ENCODE results near the gene CEP89. TPM values are rescaled to one million over a fixed set of nuclear protein-coding genes. Genes with fewer than 3 reads are reported as not detected.
"Not testable (repeated sequence)": the region's sequence is repeated elsewhere in the genome, so short reads cannot be mapped to it uniquely, and the experiment has no call there.

Gene CEP89
- polyA plus RNA-seq, 1 donor, result 14.4 TPM

DNA sequence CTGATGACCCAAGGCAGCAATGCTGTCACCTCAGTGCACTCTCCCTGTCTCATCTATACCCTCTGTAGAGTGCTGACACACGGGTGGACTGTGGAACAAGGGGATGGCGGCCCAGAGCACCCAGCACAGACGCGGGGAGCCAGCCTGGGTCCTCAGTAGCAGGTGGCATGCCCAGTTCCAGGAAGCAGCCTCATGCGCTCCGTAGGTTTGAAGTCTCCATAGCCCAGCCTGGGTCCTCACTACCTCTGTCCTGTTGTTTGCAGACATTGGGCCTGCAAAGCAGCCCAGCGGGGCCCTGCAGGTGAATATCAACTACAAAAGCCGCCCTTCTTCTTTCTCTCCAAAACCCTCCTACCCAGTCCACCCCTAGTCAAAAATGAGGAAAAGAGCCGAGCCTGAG, 97.2 kb downstream of the CEP89 start:
- no peak overlapping the region for H3K4me3 ChIP-seq (ENCODE audit: low read length)
- DNase-seq, result no peak
- no CpG with 5 or more reads among the region's 9 CpGs for WGBS (ENCODE audit: insufficient coverage, low lambda C conversion rate)
- no peaks in the 10 kb centered on the region for H3K9me3 ChIP-seq (ENCODE audit: control insufficient read depth, low read depth, low read length)
- peaks cover 11% of the 10 kb centered on the region for H3K36me3 ChIP-seq (ENCODE audit: control insufficient read depth, insufficient read depth, low read length)
- no peak overlapping the region for H3K27ac ChIP-seq (ENCODE audit: low read length)
- H3K4me1 ChIP-seq (ENCODE audit: control insufficient read depth, insufficient read depth, low read length), result peaks cover 31% of the 10 kb centered on the region
- H3K27me3 ChIP-seq (ENCODE audit: control insufficient read depth, insufficient read depth, low read length), result no peaks in the 10 kb centered on the region

- 81% methylated on average over 8 of the region's 18 CpGs for WGBS (ENCODE audit: insufficient coverage, low lambda C conversion rate)
- no peaks in the 10 kb centered on the region for H3K9me3 ChIP-seq (ENCODE audit: control insufficient read depth, low read depth, low read length)
- peak in 1 of 2 donors; percentile 55 for DNase-seq
- no peak overlapping the region for H3K4me3 ChIP-seq (ENCODE audit: low read length)
- H3K4me1 ChIP-seq (ENCODE audit: control insufficient read depth, insufficient read depth, low read length), result peaks cover 30% of the 10 kb centered on the region
- peaks cover 4% of the 10 kb centered on the region for H3K36me3 ChIP-seq (ENCODE audit: control insufficient read depth, insufficient read depth, low read length)
- peak overlapping the region; percentile 65 for H3K27ac ChIP-seq (ENCODE audit: low read length)
- H3K27me3 ChIP-seq (ENCODE audit: control insufficient read depth, insufficient read depth, low read length), result no peaks in the 10 kb centered on the region
Observed at GRCh38 chr19:32873247-32873959, 98.4 kb downstream of the CEP89 start.

DNA sequence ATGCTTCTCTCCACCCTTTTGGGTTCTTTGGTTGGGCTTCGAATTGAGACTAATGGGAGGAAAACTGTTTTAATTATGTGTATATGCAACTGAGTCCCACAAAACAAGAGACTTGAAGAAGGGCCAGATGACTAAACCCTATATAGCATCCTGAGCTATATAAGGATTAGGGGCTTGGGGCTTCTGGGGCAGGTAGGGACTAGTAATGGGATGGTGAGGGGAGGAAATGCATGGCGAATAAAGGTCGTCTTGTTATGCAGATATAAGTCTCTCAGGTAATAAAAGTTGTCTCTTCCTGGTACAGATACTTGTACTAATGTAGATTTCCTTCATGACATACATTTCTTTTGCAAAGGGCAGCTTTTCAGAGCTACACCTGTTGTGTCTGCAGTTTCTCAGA, 99.4 kb downstream of the CEP89 start:
- DNase-seq, result no peak

DNA sequence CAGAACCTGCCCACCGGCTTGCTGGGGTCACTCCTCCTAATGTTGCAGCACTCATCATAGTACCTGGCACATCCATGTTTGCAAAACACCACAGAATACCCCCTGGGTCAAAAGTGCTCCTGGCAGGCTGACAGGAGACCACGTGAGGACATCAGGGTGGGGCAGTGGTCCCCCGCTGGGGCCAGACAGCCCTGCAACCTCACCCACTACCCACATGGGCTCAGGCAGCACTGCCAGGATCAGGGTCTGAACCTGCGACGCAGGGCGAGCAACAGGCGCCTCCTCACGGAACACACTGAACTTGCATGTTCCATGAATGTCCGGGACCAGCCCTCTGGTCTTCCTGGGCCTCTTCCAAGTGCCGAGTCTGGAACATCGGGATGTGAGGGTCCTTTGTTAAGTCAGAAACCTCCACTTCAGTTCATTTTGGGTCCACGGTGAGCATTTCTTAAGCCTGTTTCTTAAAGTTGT, 100.7 kb downstream of the CEP89 start:
- DNase-seq, result peak in 1 of 2 donors; percentile 52
- Histone ChIP-seq H3K4me3 (ENCODE audit: low read length) (no peak overlapping the region), H3K36me3 (ENCODE audit: control insufficient read depth, insufficient read depth, low read length) (peaks cover 5% of the 10 kb centered on the region), H3K27ac (ENCODE audit: low read length) (peak overlapping the region; percentile 89), H3K4me1 (ENCODE audit: control insufficient read depth, insufficient read depth, low read length) (peaks cover 30% of the 10 kb centered on the region), H3K27me3 (ENCODE audit: control insufficient read depth, insufficient read depth, low read length) (no peaks in the 10 kb centered on the region), H3K9me3 (ENCODE audit: control insufficient read depth, low read depth, low read length) (no peaks in the 10 kb centered on the region)
- WGBS (ENCODE audit: insufficient coverage, low lambda C conversion rate), result no CpG with 5 or more reads among the region's 12 CpGs

More for the DNA sequence above, 99.4 kb downstream of the CEP89 start:
- Histone ChIP-seq H3K27me3 (ENCODE audit: control insufficient read depth, insufficient read depth, low read length) (no peaks in the 10 kb centered on the region), H3K27ac (ENCODE audit: low read length) (peak overlapping the region; percentile 65), H3K36me3 (ENCODE audit: control insufficient read depth, insufficient read depth, low read length) (no peaks in the 10 kb centered on the region), H3K4me1 (ENCODE audit: control insufficient read depth, insufficient read depth, low read length) (peaks cover 30% of the 10 kb centered on the region), H3K4me3 (ENCODE audit: low read length) (no peak overlapping the region), H3K9me3 (ENCODE audit: control insufficient read depth, low read depth, low read length) (no peaks in the 10 kb centered on the region)
- WGBS (ENCODE audit: insufficient coverage, low lambda C conversion rate), result no CpG with 5 or more reads among the region's 3 CpGs

- H3K36me3 ChIP-seq (ENCODE audit: control insufficient read depth, insufficient read depth, low read length), result peaks cover 10% of the 10 kb centered on the region
- DNase-seq, result peak; percentile 78 to 90
- H3K27me3 ChIP-seq (ENCODE audit: control insufficient read depth, insufficient read depth, low read length), result no peaks in the 10 kb centered on the region
- H3K9me3 ChIP-seq (ENCODE audit: control insufficient read depth, low read depth, low read length), result no peaks in the 10 kb centered on the region
- no CpG with 5 or more reads among the region's 18 CpGs for WGBS (ENCODE audit: insufficient coverage, low lambda C conversion rate)
- H3K4me3 ChIP-seq (ENCODE audit: low read length), result no peak overlapping the region
- H3K4me1 ChIP-seq (ENCODE audit: control insufficient read depth, insufficient read depth, low read length), result peaks cover 30% of the 10 kb centered on the region
- H3K27ac ChIP-seq (ENCODE audit: low read length), result peak overlapping the region; percentile 89
Observed at GRCh38 chr19:32869966-32870573, 101.7 kb downstream of the CEP89 start.

DNA sequence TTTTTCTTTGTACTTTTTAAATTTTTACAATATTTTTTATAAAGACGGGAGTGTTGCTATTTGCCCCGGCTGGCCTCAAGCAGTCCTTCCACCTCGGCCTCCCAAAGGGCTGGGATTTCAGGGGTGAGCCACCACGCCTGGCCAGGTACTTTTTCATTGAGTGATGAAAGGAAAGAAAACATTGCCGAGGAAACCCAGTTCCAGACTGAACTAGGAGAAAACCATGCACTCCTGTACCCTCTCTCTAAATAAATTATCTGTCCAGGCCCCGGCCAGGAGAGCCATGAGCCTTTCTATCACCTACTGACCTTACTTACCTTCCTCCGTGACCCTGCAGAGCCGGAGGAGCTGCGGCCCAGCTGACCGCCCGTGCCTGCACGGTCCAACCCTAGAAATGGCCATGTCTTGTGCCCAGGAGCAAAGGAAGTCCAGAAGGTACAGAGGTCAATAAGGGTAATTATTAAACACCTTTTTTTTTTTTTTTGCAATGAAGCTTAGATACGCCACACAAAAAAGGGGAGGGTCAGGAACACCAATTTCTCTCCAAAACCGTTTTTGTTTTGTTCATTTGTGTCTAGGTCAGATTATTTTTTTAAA, 102.3 kb downstream of the CEP89 start, which contains the start of gene SLC7A9:
Gene SLC7A9, minus strand, starts transcription at position 399 of the 597 bp plus-strand sequence. CDS start 1,233 bp downstream, outside the sequence.
- Histone ChIP-seq H3K9me3 (ENCODE audit: control insufficient read depth, low read depth, low read length) (no peaks in the 10 kb centered on the region), H3K4me3 (ENCODE audit: low read length) (peak within 1 kb of the TSS; percentile 40), H3K4me1 (ENCODE audit: control insufficient read depth, insufficient read depth, low read length) (peaks cover 30% of the 10 kb centered on the region), H3K36me3 (ENCODE audit: control insufficient read depth, insufficient read depth, low read length) (peaks cover 13% of the 10 kb centered on the region), H3K27me3 (ENCODE audit: control insufficient read depth, insufficient read depth, low read length) (no peaks in the 10 kb centered on the region), H3K27ac (ENCODE audit: low read length) (peak within 1 kb of the TSS; percentile 89)
- WGBS (ENCODE audit: insufficient coverage, low lambda C conversion rate), result 34% methylated on average over 5 of the region's 14 CpGs
- peak; percentile 62 to 83 for DNase-seq

- Histone ChIP-seq H3K27ac (ENCODE audit: low read length) (peak overlapping the region; percentile 89), H3K9me3 (ENCODE audit: control insufficient read depth, low read depth, low read length) (no peaks in the 10 kb centered on the region), H3K36me3 (ENCODE audit: control insufficient read depth, insufficient read depth, low read length) (peaks cover 23% of the 10 kb centered on the region), H3K27me3 (ENCODE audit: control insufficient read depth, insufficient read depth, low read length) (no peaks in the 10 kb centered on the region), H3K4me3 (ENCODE audit: low read length) (peak overlapping the region; percentile 40), H3K4me1 (ENCODE audit: control insufficient read depth, insufficient read depth, low read length) (peaks cover 24% of the 10 kb centered on the region)
- DNase-seq, result peak; percentile 53 to 75
- no CpG with 5 or more reads among the region's 19 CpGs for WGBS (ENCODE audit: insufficient coverage, low lambda C conversion rate)
Observed at GRCh38 chr19:32868206-32868950, 103.4 kb downstream of the CEP89 start.

- Histone ChIP-seq H3K4me1 (ENCODE audit: control insufficient read depth, insufficient read depth, low read length) (peaks cover 17% of the 10 kb centered on the region), H3K4me3 (ENCODE audit: low read length) (peak overlapping the region; percentile 13), H3K36me3 (ENCODE audit: control insufficient read depth, insufficient read depth, low read length) (peaks cover 30% of the 10 kb centered on the region)
- no CpG with 5 or more reads among the region's 9 CpGs for WGBS (ENCODE audit: insufficient coverage, low lambda C conversion rate)
- DNase-seq; H3K27me3 ChIP-seq (ENCODE audit: control insufficient read depth, insufficient read depth, low read length); H3K27ac ChIP-seq (ENCODE audit: low read length); H3K9me3 ChIP-seq (ENCODE audit: control insufficient read depth, low read depth, low read length): not testable (repeated sequence)
Observed at GRCh38 chr19:32867436-32867835, 104.3 kb downstream of the CEP89 start.

GRCh38 chr19:32866564-32867265, 105.0 kb downstream of the CEP89 start:
- no peak for DNase-seq
- Histone ChIP-seq H3K36me3 (ENCODE audit: control insufficient read depth, insufficient read depth, low read length) (peaks cover 36% of the 10 kb centered on the region), H3K27ac (ENCODE audit: low read length) (no peak overlapping the region), H3K4me3 (ENCODE audit: low read length) (peak overlapping the region; percentile 13), H3K4me1 (ENCODE audit: control insufficient read depth, insufficient read depth, low read length) (peaks cover 14% of the 10 kb centered on the region), H3K27me3 (ENCODE audit: control insufficient read depth, insufficient read depth, low read length) (no peaks in the 10 kb centered on the region), H3K9me3 (ENCODE audit: control insufficient read depth, low read depth, low read length) (no peaks in the 10 kb centered on the region)
- no CpG with 5 or more reads among the region's 12 CpGs for WGBS (ENCODE audit: insufficient coverage, low lambda C conversion rate)

Measured in large intestine (tissue), 3 donors.